Stimulated activated CD4-positive, alpha-beta T cell treated with anti-CD3 and anti-CD28 coated beads, Interleukin-12 subunit alpha, Interleukin-12 subunit beta, amount 100 ng/mL, for 24 hours (primary cell): ENCODE results near the gene MRPL17.

Experiments
- DNase-seq, 2 experiments: peaks; one replicate each; pipeline ENCODE4 v3.0.0-alpha.2; 2020; ENCODE audit warnings: low read depth in 2 of 2

The MRPL17 gene

GRCh38 chr11:6632116-6633073 lies 50.7 kb downstream of the MRPL17 start:
- DNase-seq = no peak

DNA sequence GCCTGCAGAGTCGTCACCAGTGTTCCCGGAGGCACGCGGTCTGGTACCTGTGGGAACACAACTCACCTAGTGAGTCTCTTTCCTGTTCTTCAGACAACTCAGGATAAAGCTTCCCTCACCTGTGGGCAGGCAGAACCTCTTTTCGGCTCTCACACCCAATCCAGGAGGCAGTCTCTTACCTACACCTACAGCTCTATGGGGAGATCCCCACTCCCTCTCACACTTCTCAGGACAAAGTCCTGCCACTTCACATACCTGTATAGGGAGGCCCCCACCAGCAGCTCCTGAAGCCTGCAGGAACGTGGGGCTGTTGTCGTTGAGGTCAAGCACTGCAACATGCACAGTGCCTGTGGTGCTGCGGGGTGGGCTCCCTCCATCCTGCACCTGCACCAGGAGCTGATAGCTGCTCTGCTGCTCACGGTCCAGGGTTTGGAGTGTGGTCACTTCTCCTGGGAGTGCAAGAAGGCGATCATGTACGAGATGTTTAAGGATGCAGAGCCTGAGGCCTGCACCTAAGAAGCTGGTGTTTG lies 51.7 kb downstream of the MRPL17 start:
- no peak for DNase-seq

- DNase-seq = no peak
These were observed 52.4 kb downstream of the MRPL17 start for GRCh38 chr11:6630632-6631291.
